Lower leg skin (tissue), 3 donors: Measurements from ENCODE around the gene ATN1.

Source experiments
- CTCF ChIP-seq, 3 donors: fragments of 450-650 bp; IDR thresholded peaks; one replicate each; pipeline ENCODE4 v1.5.1; 2016; ENCODE audit warnings: antibody characterized with exemption in 3 of 3, mild to moderate bottlenecking in 3 of 3, moderate library complexity in 2 of 3
- POLR2A ChIP-seq, 2 donors: fragments of 450-650 bp; IDR thresholded peaks; one replicate each; pipeline ENCODE4 v1.6.1; 2016 to 2017; ENCODE audit warnings: antibody characterized with exemption in 2 of 2, mild to moderate bottlenecking in 1 of 2, moderate library complexity in 1 of 2

- TF ChIP-seq CTCF (IDR thresholded peaks at IDR 0.05) = no peak
- TF ChIP-seq POLR2A (IDR thresholded peaks at IDR 0.05) = no peak
Observed at GRCh38 chr12:6917491-6918231, 10.1 kb upstream of the ATN1 start.
